ENCODE data around the gene SYNC. TPM values are rescaled to one million over a fixed set of nuclear protein-coding genes. Genes with fewer than 3 reads are reported as not detected.

SYNC gene
- polyA plus RNA-seq, 1 experiment: 65.1 TPM

DNA sequence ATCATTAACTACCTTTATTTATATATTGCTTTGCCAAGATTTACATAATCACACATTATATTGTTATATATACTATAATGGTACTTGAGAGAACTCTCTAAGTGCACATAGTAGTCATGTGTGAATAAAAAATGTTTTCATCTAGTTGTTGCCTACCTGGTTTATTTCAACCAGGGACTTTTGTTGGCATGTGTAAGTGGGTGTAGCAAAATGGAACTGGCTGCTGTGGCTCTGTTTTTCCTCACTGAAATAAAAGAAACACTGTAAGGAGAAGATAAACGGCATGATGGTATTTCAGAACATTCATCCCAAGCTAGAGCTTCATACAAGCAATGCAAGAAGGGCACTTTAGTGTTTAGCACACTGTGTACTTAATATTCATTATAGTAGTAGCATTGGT, 36.7 kb downstream of the SYNC start:
- H3K4me3 ChIP-seq (ENCODE audit: low read depth, low read length): no peak overlapping the region
- no peak for DNase-seq (ENCODE audit: low read depth, low spot score)
- CTCF ChIA-PET: no interaction called here
- POLR2A ChIA-PET: no interaction called here
- H3K9me3 ChIP-seq (ENCODE audit: control insufficient read depth, insufficient read depth, low read length): no peaks in the 10 kb centered on the region
- no peaks in the 10 kb centered on the region for H3K27me3 ChIP-seq (ENCODE audit: control insufficient read depth, insufficient read depth, low read length)
- H3K27ac ChIP-seq (ENCODE audit: low read depth, low read length): no peak overlapping the region
- no peak for TF ChIP-seq CTCF (IDR thresholded peaks at IDR 0.05; ENCODE audit: low read depth, low read length)

- H3K4me3 ChIP-seq (ENCODE audit: low read depth, low read length): no peak overlapping the region
- H3K9me3 ChIP-seq (ENCODE audit: control insufficient read depth, insufficient read depth, low read length): no peaks in the 10 kb centered on the region
- no peak overlapping the region for H3K27ac ChIP-seq (ENCODE audit: low read depth, low read length)
- DNase-seq (ENCODE audit: low read depth, low spot score): no peak
- no peaks in the 10 kb centered on the region for H3K27me3 ChIP-seq (ENCODE audit: control insufficient read depth, insufficient read depth, low read length)
- TF ChIP-seq CTCF (IDR thresholded peaks at IDR 0.05; ENCODE audit: low read depth, low read length): no peak
- ChIA-PET POLR2A (interaction anchor here (0.6 kb wide), 1 partner anchor 12 kb away, joined by 3 read pairs; no protein-coding TSS in a partner anchor), CTCF (no interaction called here)
Observed at GRCh38 chr1:32659581-32659980, 43.0 kb downstream of the SYNC start.

- Histone ChIP-seq H3K27me3 (ENCODE audit: control insufficient read depth, insufficient read depth, low read length) (no peaks in the 10 kb centered on the region), H3K27ac (ENCODE audit: low read depth, low read length) (no peak overlapping the region), H3K9me3 (ENCODE audit: control insufficient read depth, insufficient read depth, low read length) (no peaks in the 10 kb centered on the region), H3K4me3 (ENCODE audit: low read depth, low read length) (peak overlapping the region; percentile 83)
- no peak for TF ChIP-seq CTCF (IDR thresholded peaks at IDR 0.05; ENCODE audit: low read depth, low read length)
- ChIA-PET CTCF (no interaction called here), POLR2A (interaction anchor here (0.6 kb wide), 1 partner anchor 13 kb away, joined by 3 read pairs; no protein-coding TSS in a partner anchor)
- DNase-seq (ENCODE audit: low read depth, low spot score): no peak
Observed at GRCh38 chr1:32652244-32652962, 50.2 kb downstream of the SYNC start.

DNA sequence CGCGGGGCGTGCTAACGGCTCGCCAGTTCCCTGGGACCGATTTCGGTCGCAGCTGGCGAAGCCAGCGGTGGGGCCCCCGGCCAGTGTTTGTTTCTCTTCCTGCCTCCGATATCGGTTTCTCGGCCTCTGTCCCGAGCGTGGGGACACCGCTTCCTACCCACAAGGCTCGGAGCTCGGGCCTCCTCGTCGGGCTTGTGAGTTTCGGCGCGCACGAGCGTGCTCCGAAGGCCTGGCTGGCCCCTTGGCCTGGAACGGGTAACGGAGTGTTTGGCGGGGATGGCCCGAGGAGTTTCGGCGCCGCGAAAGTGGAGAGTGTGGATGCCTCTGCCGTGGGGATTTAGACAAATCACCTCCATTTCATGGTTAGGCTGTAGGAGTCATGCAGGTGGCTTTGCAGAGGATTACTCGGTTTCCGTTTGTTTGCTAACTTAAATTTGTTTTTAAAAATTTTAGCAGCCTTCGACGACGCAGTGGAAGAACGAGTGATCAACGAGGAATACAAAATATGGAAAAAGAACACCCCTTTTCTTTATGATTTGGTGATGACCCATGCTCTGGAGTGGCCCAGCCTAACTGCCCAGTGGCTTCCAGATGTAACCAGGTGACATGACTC, 51.0 kb downstream of the SYNC start:
- CTCF ChIA-PET: interaction anchor here (0.6 to 1.9 kb wide), 2 partner anchors 64 to 238 kb away, joined by 3 to 5 read pairs; no protein-coding TSS in a partner anchor
- POLR2A ChIA-PET: interaction anchor here (0.6 to 1.4 kb wide), 8 partner anchors 12 to 385 kb away, joined by 3 to 9 read pairs (median 3); partner anchors contain the start of gene SYNC
- Histone ChIP-seq H3K4me3 (ENCODE audit: low read depth, low read length) (peak overlapping the region; percentile 83), H3K9me3 (ENCODE audit: control insufficient read depth, insufficient read depth, low read length) (no peaks in the 10 kb centered on the region), H3K27ac (ENCODE audit: low read depth, low read length) (peak overlapping the region; percentile 91), H3K27me3 (ENCODE audit: control insufficient read depth, insufficient read depth, low read length) (no peaks in the 10 kb centered on the region)
- DNase-seq (ENCODE audit: low read depth, low spot score): no peak
- TF ChIP-seq CTCF (IDR thresholded peaks at IDR 0.05; ENCODE audit: low read depth, low read length): no peak
